HG02678 (cell line): ENCODE measurements around the gene ITPR1.

ENCODE experiments used
- ATAC-seq: cut with Tn5 transposase; IDR thresholded peaks from one replicate; pipeline ENCODE4 v1.9.1; 2021; ENCODE audit warnings: mild to moderate bottlenecking, moderate library complexity; ENCODE audit not compliant: unreplicated experiment

The ITPR1 gene

DNA sequence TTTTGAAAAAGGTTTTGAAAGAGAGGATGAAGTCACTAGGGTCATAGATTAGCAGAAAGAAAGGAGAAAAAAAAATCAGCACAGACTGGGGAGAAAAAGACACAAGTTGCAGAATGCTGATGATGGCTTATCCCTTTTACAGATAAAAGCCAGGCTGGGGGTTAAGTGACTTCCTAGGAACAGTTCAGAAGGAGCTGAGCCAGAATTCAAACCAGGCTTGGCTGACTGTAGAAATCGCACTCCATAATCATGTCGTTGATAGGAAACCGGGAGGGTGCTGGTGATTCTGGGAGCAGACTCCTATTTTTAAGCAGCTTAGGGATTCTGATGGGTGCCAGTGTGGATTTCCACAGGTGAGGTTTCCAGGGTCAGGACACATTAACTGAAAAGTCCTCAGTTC is 326.6 kb downstream of the ITPR1 start:
- no peak for ATAC-seq

DNA sequence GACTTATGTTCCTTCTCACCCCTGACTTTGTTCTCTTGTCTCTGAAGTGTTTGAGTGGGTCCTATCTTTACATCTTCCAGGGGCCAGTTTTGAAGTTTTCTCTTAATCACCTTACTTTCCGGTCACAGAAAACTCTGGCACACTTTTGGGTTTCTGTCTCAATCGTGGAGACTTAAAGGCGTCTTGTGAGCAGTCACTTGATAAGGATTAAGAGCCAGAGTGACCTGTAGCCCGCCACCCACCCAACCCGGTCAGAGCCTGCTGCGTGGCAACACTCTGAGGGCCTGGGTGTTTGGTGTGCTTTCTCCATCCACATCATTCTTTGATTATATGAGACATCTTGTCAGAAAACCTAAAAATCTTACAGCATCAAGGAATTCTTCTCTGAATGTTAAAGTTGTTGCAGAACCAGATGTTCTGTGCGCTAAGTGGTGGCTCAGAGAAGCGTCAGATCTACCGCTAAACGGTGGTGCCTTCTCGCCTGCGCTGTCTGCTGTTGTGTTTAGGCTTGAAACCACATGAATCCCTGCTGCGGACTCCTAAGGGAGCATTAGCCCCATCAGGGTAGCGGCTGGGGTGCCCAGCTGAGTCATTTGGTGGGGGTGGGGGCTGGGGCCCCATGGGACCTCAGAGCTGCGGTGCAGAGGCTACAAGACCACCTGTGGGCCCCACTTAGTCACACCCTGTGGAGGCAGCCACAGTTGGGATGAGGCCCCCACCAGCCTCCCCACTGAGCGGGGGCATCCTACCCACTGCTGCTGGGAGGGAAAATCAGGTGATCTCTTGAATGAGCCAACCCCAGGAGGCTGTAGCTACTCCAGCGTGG is 327.4 kb downstream of the ITPR1 start:
- no peak for ATAC-seq

GRCh38 chr3:4821338-4821737 is 328.2 kb downstream of the ITPR1 start:
- ATAC-seq, result no peak

- peak; percentile 66 for ATAC-seq
Observed at GRCh38 chr3:4821975-4822374, 328.8 kb downstream of the ITPR1 start.

DNA sequence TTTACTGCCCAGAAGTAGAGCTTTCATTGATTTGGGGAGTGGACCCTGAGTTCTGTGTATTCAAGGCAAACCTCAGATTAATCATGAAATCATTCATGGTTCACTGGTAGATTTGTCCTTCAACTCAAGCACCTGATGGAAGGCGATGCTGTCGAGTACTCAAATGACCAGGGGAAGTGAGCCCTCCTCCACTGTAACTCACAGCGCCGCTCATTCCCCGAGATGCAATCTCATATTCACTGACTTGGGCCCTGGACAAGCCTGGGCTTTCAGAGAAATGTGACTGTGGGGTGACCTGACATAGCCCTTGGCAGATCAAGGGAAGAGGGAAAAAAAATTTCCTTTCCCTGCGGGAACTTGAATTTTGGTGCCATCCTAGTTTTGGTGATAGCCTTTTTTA is 329.4 kb downstream of the ITPR1 start:
- ATAC-seq, result no peak

GRCh38 chr3:4823385-4823784 is 330.2 kb downstream of the ITPR1 start:
- ATAC-seq, result no peak

GRCh38 chr3:4823986-4824925 is 331.1 kb downstream of the ITPR1 start:
- ATAC-seq, result no peak

DNA sequence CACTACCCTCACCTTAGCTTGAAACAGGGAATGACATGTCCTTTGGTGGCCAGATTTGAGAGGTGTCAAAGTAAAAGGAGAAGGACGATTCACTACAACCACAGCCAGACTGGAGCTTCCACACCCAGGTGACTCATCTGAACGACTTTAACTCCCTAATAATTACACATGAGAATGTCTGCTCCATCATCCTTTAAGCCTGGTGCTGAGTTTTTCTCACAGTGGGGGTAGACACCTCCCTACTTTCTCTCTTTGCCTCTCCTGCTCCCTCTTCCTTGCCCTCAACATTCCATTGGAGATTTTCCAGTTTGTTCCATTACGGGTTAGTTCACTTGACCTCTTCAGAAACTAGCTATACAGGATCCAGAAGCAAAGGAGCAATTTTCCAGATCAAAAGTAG is 331.8 kb downstream of the ITPR1 start:
- no peak for ATAC-seq

GRCh38 chr3:4825436-4826236 is 332.5 kb downstream of the ITPR1 start:
- no peak for ATAC-seq

DNA sequence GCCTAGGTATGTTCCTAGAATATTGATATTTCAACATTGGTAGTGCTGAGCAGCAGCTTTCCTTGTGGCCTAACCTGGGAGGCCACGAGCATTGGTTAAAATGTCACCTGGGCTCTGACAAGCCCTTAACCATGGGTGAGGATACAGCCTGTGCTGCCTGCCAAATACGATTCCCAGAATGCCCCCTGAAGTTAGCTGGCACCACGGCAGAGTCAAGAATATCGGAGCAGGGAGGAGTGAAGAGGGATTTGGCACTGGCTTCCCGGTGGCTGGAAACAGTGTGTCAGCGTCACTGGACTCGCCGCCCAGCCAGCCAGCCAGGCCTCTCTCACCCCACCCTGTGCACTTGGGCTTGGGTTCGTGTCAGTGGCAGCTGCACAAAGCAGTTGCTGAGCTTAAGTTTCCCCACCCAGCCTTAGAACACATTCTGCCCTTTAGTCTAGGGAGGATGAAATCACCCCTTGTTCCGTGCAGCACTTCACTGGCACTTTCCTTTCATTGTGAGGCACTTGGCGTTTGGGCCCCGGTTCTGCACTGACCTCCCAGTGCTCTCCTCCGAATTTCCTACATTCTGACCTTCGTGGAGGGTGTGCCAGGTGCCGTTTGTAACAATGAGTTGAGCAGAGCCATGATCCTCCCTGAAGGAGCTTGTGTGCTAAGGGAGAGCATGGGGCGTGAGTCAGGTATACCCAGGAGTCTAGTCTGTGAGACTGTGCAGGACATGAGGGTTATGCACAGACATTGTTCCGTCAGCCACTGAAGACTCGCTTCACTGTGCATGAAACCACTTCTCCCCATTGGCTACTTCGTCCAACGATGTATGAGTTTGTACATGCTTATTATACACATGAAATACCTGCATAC is 333.3 kb downstream of the ITPR1 start:
- no peak for ATAC-seq

- no peak for ATAC-seq
Observed at GRCh38 chr3:4827767-4828166, 334.6 kb downstream of the ITPR1 start.

DNA sequence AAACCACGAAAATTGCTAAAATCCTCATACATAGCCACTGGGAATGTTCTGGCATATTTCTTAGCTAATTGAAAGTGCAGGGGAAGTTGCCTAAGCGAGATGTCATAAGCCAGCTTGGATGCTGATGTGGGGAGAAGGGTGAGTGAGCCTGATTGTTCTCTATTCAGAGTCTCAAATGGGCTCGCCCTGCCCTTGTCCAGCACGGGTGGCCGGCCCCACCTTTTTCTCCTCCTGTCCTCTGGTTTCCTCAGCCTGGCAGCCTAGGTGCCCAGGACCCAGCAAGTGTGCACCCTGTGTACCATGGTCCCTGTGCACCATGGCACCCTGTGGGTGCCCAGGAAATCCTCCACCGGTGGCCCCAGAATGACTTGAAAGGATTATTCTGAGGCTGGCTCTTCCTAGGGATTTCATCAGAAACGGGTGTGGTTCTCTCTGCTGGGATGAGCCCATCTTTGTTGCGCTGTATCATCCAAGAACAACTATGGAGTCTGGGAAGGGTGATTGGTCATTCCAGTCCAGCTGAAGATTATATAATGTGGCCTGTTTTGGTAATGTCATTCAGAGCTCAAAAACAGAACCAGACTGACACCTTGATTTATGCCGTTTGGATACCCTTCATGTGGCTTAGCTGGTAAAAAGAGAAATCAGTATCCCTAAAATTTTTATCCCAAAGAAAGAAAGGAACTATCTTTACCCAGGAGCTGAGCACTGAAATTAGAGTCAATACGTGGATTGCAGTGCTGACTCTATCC is 335.3 kb downstream of the ITPR1 start:
- ATAC-seq, result no peak

GRCh38 chr3:4829031-4829394 is 335.9 kb downstream of the ITPR1 start:
- peak; percentile 40 for ATAC-seq

DNA sequence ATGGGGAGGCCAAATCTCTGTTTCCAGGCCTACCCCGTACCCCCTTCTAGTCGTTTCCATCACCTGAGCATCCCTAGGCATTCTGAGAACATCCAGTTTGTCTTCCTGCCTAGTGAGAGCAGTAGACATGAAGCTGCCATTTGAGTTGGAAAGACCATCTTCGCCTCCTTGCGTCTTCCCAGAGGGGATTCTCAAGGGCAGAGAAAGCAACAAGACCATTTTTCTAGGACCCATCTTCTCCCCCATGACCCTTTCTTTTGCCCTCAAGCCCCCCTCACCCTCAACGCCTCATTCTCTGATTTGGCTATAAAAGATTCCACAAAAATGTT is 337.4 kb downstream of the ITPR1 start:
- no peak for ATAC-seq

DNA sequence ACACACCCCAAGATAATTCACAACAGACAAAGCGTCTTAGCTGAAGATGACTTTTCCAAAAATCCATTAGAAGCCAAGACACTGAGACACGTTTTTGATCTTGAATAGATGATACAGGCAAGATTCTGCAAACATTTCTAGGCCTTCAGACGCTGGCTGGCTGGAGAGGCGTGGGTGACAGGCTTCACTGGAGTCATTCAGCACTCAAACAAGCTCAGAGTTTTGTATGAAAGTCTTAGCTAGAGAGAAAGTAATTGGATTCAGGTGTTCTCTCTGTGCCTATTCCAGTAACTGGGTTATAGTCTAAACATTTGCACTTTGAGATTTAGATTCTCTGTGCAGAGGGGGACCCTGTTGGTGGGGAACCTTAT is 338.4 kb downstream of the ITPR1 start:
- peak; percentile 17 for ATAC-seq

GRCh38 chr3:4833471-4833870 is 340.3 kb downstream of the ITPR1 start:
- no peak for ATAC-seq

- peak; percentile 63 for ATAC-seq
Observed at GRCh38 chr3:4834403-4834866, 341.3 kb downstream of the ITPR1 start.

DNA sequence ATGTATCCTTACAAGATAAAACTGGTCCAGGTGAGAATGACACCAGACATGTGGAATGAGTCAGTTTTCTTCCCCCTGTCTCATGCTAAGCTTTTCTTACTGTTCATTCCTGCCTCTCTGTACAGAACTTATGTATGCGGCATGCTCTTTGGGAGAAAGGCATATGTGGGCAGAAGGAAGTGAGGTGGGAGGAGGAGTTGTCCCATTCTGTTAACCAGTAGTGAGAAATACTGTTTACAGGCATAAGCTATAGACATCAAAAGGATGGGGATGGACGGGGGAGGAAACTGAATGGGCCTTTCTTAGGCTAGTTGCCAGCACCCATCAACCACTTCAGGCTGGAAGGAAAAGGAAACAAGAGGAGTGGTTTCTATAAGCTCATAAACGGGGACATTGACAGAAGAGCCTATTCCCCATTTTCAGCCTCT is 342.5 kb downstream of the ITPR1 start:
- no peak for ATAC-seq

- no peak for ATAC-seq
Observed at GRCh38 chr3:4836516-4836915, 343.4 kb downstream of the ITPR1 start.
